ENCODE measurements around the gene FHIT.

FHIT gene

DNA sequence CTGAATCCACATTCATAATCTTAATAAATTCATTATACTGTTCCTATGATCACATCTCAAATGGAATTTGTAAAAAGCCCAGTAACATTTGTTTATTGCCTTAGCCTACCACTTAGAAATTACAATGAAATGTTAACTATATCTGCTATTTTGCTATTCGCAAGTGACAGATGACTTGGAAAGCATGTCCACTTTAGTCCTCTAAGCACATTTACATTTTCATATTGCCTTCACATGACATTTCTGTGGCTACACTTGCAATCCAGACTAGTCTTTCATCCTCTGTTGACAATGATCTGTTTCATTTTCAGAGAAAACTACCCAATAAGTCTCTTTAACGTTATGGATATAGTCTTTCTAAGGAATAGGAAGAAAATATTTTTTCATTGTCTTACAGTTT lies 741.8 kb downstream of the FHIT start:
- Histone ChIP-seq H3K27ac (no peak overlapping the region), H3K36me3 (no peaks in the 10 kb centered on the region), H3K9me3 (no peaks in the 10 kb centered on the region), H3K4me1 (no peaks in the 10 kb centered on the region), H3K4me3 (no peak overlapping the region), H3K27me3 (no peaks in the 10 kb centered on the region)
- TF ChIP-seq, protein P1, sequence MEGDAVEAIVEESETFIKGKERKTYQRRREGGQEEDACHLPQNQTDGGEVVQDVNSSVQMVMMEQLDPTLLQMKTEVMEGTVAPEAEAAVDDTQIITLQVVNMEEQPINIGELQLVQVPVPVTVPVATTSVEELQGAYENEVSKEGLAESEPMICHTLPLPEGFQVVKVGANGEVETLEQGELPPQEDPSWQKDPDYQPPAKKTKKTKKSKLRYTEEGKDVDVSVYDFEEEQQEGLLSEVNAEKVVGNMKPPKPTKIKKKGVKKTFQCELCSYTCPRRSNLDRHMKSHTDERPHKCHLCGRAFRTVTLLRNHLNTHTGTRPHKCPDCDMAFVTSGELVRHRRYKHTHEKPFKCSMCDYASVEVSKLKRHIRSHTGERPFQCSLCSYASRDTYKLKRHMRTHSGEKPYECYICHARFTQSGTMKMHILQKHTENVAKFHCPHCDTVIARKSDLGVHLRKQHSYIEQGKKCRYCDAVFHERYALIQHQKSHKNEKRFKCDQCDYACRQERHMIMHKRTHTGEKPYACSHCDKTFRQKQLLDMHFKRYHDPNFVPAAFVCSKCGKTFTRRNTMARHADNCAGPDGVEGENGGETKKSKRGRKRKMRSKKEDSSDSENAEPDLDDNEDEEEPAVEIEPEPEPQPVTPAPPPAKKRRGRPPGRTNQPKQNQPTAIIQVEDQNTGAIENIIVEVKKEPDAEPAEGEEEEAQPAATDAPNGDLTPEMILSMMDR (IDR thresholded peaks at IDR 0.05), result no peak
- DNase-seq, result no peak
- intact Hi-C loops (cut with DNase I; ENCODE audit: low total_unique reads), result no loop called here

DNA sequence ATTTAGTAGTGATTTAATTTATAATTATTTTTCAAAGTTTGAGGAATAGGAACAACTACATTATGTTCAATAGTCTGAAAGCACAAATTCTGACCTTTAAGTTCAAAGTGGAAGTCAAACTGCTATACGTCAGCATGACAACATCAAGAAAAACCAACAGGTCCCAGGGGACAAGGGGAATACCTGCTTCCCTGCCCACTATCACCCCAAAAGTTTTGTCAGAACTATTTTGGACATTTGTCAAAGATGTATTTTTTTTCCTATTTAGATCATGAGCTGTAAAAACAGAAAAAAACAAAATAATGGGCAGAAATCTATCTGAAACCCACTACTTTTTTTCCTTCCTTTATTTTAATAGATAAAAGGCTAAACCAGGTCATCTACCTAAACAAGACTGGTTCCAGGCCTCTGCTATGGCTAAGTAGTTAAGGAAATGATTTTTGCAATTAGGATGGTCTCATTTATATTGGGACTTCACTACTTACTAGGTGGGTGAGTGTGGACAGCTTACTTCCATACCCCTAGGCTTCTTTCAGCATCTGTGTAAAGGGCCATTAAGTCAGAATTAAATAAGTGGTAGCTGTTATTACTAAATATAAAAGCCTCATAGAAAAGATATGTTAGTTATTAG lies 746.3 kb downstream of the FHIT start:
- H3K36me3 ChIP-seq, result no peaks in the 10 kb centered on the region
- no peak for DNase-seq
- H3K4me1 ChIP-seq, result no peaks in the 10 kb centered on the region
- no peaks in the 10 kb centered on the region for H3K27me3 ChIP-seq
- no peak overlapping the region for H3K27ac ChIP-seq
- H3K4me3 ChIP-seq, result no peak overlapping the region
- H3K9me3 ChIP-seq, result no peaks in the 10 kb centered on the region
- TF ChIP-seq, protein P1 (IDR thresholded peaks at IDR 0.05), result no peak
- intact Hi-C loops (cut with DNase I; ENCODE audit: low total_unique reads), result no loop called here

DNA sequence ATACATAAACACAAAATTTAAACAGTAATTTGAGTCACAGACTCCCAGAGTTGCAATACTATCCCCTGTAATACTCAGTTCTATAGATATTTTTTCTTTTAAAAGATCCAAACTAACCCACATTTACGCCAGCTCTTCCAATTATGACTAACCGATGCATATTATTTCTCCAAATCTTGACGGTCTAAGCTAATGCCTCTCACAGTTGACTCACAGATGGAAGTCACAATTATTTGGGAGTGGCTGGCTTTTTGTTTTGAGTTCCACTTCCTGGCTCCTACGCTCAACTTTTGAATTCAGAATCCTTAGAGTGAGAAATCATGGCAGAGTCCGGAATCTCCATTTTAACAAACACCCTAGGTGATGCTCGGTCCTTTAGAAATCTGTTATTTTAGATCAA lies 749.9 kb downstream of the FHIT start:
- H3K27me3 ChIP-seq, result no peaks in the 10 kb centered on the region
- no peaks in the 10 kb centered on the region for H3K9me3 ChIP-seq
- no peak for DNase-seq
- no peak overlapping the region for H3K4me3 ChIP-seq
- H3K4me1 ChIP-seq, result no peaks in the 10 kb centered on the region
- no peaks in the 10 kb centered on the region for H3K36me3 ChIP-seq
- H3K27ac ChIP-seq, result no peak overlapping the region
- TF ChIP-seq, protein P1 (IDR thresholded peaks at IDR 0.05), result no peak
- intact Hi-C loops (cut with DNase I; ENCODE audit: low total_unique reads), result no loop called here

DNA sequence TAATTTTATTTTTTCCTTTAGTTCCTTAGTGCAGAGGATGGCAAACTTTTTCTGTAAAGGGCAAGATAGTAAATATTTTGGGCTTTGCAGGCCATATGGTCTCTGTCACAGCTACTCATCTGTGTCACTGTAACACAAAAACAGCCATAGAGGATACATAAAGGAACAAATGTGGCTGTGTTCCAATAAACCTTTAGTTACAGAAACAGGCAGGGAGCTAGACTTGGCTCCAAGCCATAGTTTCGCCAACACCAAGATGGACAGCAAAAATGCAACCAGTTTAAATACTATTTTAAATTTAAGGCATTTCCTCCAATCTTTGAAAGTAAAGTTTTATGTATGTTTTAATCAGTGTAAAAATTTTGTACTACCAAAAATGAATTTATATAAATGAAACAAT lies 753.4 kb downstream of the FHIT start:
- TF ChIP-seq, protein P1 (IDR thresholded peaks at IDR 0.05), result no peak
- H3K4me3 ChIP-seq, result no peak overlapping the region
- H3K9me3 ChIP-seq, result no peaks in the 10 kb centered on the region
- H3K27ac ChIP-seq, result no peak overlapping the region
- no peaks in the 10 kb centered on the region for H3K27me3 ChIP-seq
- intact Hi-C loops (cut with DNase I; ENCODE audit: low total_unique reads), result no loop called here
- no peaks in the 10 kb centered on the region for H3K4me1 ChIP-seq
- no peak for DNase-seq
- no peaks in the 10 kb centered on the region for H3K36me3 ChIP-seq

DNA sequence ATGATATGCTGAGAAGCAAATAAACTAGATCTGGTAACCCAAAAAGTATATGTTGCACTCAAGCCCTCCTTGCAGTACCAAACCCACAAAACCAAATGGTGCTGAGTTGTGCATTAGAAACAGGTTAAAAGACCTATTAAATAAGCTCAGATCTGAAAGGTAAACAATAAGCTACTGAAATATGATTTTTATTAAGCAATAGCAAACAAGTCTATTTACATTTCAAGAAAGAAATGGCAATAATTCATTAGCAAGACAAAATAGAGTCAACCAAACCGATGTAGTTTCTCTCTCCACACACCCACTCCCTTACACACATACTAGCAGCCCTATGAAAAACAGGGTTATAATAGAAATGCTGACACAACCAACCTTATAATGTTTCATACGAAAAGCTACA lies 760.3 kb downstream of the FHIT start:
- no peaks in the 10 kb centered on the region for H3K4me1 ChIP-seq

More for the DNA sequence above, 760.3 kb downstream of the FHIT start:
- DNase-seq, result no peak
- TF ChIP-seq, protein P1 (IDR thresholded peaks at IDR 0.05), result no peak
- no peak overlapping the region for H3K4me3 ChIP-seq
- no peaks in the 10 kb centered on the region for H3K9me3 ChIP-seq
- intact Hi-C loops (cut with DNase I; ENCODE audit: low total_unique reads), result no loop called here
- H3K27ac ChIP-seq, result no peak overlapping the region
- no peaks in the 10 kb centered on the region for H3K36me3 ChIP-seq
- H3K27me3 ChIP-seq, result no peaks in the 10 kb centered on the region

Measured in tibial artery (tissue), 4 donors.